Right cardiac atrium (tissue), 5 donors: Measurements from ENCODE around the gene PTPN23. TPM values are rescaled to one million over a fixed set of nuclear protein-coding genes. Genes with fewer than 3 reads are reported as not detected.

ENCODE experiments used
- ATAC-seq, 2 donors: fragments of 200-7000 bp; cut with Tn5 transposase; one replicate each; pipeline versions ENCODE4 v1.8.0 to v1.9.1; 2020; ENCODE audit warnings: moderate library complexity in 2 of 2, mild to moderate bottlenecking in 1 of 2
- DNase-seq, 3 donors: peaks; one replicate each; pipeline ENCODE4 v3.0.0-alpha.2; 2020
- H3K27ac ChIP-seq: one replicate; pipeline ENCODE4 v1.5.1; 2013; ENCODE audit warnings: mild to moderate bottlenecking, low read length, control low read depth, moderate library complexity
- H3K27me3 ChIP-seq: one replicate; pipeline ENCODE4 v1.6.1; 2013; ENCODE audit not compliant: control insufficient read depth, insufficient read depth
- H3K4me1 ChIP-seq: one replicate; pipeline ENCODE4 v1.6.1; 2013; ENCODE audit warnings: low read length; ENCODE audit not compliant: control insufficient read depth, insufficient read depth
- H3K4me3 ChIP-seq: one replicate; pipeline ENCODE4 v1.5.1; 2013; ENCODE audit warnings: low read length, control low read depth
- H3K9me3 ChIP-seq: one replicate; pipeline ENCODE4 v1.6.1; 2013; ENCODE audit warnings: low read length; ENCODE audit not compliant: control insufficient read depth
- whole genome bisulfite sequencing: extraction: QIAGEN DNeasy Blood & Tissue Kit; methylation state at CpG from one replicate; pipeline ENCODE4 v1.1.7; 2013; 5-methylcytosine and 5-hydroxymethylcytosine counted together
- intact Hi-C, 4 donors: fragments of 100-400 bp; cut with DNase I; formaldehyde crosslinking; loops; one replicate each; pipeline versions ENCODE4 v1.11.0 to v1.14.0; 2022 to 2023
- polyA plus RNA-seq: library from polyadenylated mRNA; stranded (reverse); fragments of 200-250 nt; gene quantifications from one replicate; pipeline ENCODE4 v1.2.3, GENCODE V29; 2013
- total RNA-seq, 4 donors: library from RNA; stranded (reverse); fragmentation: NEBNext Ultra II Directional; extraction: Animal tissue kit (Norgen Biotek cat#: 25700); gene quantifications; one replicate each; pipeline ENCODE4 v1.2.1, GENCODE V29; 2021
- donor health status: healthy with polysubstance abuse.
- donor health status: DM: no; HTN: yes; CAD: no.
- donor health status: DM: no; HTN: no; CAD: no.
- donor health status: DM: no; HTN: yes; CAD: no; lungs with severe emphysema.
- donor health status: DM: yes; HTN: yes; CAD: no.

The PTPN23 gene
- total and polyA plus RNA-seq, 5 donors = 14.1 to 23.0 (median 17.9) TPM

DNA sequence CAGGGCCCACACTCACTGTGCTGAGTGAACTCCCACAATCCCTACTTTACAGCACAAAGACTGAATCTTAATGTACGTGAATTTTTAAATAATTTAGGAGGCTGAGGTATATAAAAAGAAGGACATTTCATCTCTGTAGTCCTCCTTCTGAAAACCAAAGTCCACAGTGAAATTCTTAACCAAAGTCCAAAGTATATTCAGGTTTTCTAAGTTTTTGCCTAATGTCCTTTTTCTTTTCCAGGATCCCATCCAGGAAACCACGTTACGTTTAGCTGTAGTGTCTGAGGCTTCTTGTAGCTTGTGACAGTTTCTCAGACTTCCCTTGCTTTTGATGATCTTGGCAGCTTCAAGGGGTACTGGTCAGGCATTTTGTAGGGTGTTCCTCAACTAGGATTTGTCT lies 50.4 kb downstream of the PTPN23 start:
- Histone ChIP-seq H3K27ac (no peak overlapping the region), H3K9me3 (no peaks in the 10 kb centered on the region), H3K4me1 (no peaks in the 10 kb centered on the region), H3K27me3 (no peaks in the 10 kb centered on the region), H3K4me3 (no peak overlapping the region)
- 85% methylated on average over 3 of the region's 3 CpGs for WGBS
- intact Hi-C loops = no loop called here
- DNase-seq = no peak
- ATAC-seq = no peak

DNA sequence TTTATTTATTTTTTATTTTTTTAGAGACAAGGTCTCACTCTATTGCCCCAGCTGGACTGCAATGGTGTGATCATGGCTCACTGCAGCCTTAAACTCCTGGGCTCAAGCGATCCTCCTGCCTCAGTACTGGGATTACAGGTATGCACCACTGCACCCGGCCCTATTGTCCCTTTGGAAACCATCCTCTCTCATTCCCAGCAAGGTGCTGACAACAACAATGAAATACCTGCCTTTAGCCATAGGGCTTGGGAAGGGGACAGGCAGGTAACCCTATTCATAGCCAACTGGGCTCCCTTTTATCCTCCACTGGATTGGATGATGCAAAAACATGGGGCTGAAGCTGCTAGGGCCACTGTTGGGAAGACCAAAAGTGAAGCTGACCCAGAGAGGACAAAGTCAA lies 51.9 kb downstream of the PTPN23 start:
- no peak overlapping the region for H3K27ac ChIP-seq
- no peaks in the 10 kb centered on the region for H3K4me1 ChIP-seq
- no peak for ATAC-seq
- intact Hi-C loops = no loop called here
- no peak overlapping the region for H3K4me3 ChIP-seq
- no peaks in the 10 kb centered on the region for H3K27me3 ChIP-seq
- DNase-seq = no peak
- no peaks in the 10 kb centered on the region for H3K9me3 ChIP-seq
- 94% methylated on average over 2 of the region's 2 CpGs for WGBS

DNA sequence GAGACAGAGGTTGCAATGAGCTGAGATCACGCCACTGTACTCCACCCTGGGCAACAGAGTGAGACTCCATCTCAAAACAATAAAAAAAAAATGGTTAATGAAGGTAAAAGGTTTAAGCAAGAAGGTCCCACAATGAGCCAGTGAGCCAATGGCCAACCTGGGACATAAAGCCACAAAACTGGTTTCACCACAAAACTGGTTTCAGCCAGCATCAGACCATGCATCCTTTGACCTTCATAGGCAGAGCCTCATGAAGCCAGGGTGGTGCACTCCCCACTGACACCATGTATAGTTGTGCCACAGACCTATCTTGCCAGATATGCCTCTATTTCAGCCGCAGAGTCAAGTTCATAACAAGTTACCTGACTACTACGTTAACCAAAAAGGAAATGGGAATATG lies 53.0 kb downstream of the PTPN23 start:
- DNase-seq (no peak), ATAC-seq (no peak)
- intact Hi-C loops = no loop called here
- WGBS = 96% methylated on average over 3 of the region's 3 CpGs
- Histone ChIP-seq H3K4me1 (no peaks in the 10 kb centered on the region), H3K9me3 (no peaks in the 10 kb centered on the region), H3K27me3 (no peaks in the 10 kb centered on the region), H3K4me3 (no peak overlapping the region), H3K27ac (no peak overlapping the region)

DNA sequence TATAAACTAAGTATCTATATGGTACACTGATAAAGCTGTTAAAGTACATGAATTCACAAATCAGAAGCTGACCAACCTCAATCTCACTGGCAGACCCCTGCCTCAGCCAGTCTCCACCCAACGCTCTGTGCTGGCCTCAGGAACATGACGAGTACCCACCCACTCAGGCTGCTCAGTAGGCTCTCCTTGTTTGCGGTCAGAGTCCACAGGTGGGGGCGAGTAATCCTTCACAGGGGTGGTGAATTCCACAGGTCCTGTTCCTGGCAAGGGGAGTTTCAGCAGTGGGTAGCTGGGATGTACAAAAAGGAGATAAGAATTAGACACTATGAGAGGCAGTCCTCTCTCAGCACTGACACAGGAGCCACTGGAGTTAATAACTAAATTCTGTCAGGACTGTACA lies 54.0 kb downstream of the PTPN23 start:
- WGBS = 95% methylated on average over 4 of the region's 4 CpGs
- no peak overlapping the region for H3K27ac ChIP-seq
- H3K4me3 ChIP-seq = no peak overlapping the region
- ATAC-seq = peak; percentile 23 to 42
- intact Hi-C loops = no loop called here
- no peaks in the 10 kb centered on the region for H3K9me3 ChIP-seq
- no peak for DNase-seq
- H3K4me1 ChIP-seq = no peaks in the 10 kb centered on the region
- H3K27me3 ChIP-seq = no peaks in the 10 kb centered on the region

DNA sequence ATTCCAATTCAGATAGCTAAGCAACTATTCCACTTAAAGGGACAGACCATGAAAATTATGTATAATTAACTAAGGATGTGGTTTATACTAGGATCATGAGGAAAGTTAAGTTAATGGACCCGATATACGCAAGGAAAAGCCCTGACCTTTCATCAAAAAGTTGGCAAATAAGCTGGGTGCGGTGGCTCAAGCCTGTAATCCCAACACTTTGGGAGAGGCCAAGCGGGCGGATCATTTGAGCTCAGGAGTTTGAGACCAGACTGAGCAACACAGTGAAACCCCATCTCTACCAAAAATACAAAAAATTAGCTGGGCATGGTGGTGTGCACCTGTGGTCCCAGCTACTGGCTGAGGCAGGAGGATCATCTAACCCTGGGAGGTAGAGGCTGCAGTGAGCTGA lies 55.4 kb downstream of the PTPN23 start:
- H3K9me3 ChIP-seq = no peaks in the 10 kb centered on the region
- no peak overlapping the region for H3K27ac ChIP-seq
- ATAC-seq (no peak), DNase-seq (no peak)
- no peaks in the 10 kb centered on the region for H3K4me1 ChIP-seq
- no peak overlapping the region for H3K4me3 ChIP-seq
- no peaks in the 10 kb centered on the region for H3K27me3 ChIP-seq
- WGBS = 97% methylated on average over 5 of the region's 5 CpGs
- intact Hi-C loops = no loop called here

DNA sequence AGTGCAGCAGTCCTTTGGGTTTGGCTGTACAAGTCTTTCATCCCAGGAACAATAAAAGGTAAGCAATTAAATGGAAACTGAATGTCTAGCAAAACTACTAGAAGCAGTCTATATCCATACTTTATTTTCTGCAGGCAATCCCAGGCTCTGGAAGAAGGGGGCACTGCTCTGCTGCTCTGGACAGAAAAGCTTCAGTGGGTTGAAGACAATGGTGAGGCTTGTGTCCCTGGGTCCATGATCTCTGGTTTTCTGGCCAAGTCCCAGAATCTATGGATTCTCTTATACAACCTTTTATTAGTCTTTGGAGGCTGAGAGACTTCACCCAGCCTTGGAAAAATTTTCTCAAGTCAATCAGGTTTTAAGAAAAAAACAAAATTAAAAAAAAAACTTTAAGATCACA lies 59.3 kb downstream of the PTPN23 start:
- H3K4me3 ChIP-seq = no peak overlapping the region
- peaks cover 5% of the 10 kb centered on the region for H3K4me1 ChIP-seq
- intact Hi-C loops = no loop called here
- H3K9me3 ChIP-seq = no peaks in the 10 kb centered on the region
- H3K27me3 ChIP-seq = no peaks in the 10 kb centered on the region
- ATAC-seq (no peak), DNase-seq (no peak)
- H3K27ac ChIP-seq = no peak overlapping the region

DNA sequence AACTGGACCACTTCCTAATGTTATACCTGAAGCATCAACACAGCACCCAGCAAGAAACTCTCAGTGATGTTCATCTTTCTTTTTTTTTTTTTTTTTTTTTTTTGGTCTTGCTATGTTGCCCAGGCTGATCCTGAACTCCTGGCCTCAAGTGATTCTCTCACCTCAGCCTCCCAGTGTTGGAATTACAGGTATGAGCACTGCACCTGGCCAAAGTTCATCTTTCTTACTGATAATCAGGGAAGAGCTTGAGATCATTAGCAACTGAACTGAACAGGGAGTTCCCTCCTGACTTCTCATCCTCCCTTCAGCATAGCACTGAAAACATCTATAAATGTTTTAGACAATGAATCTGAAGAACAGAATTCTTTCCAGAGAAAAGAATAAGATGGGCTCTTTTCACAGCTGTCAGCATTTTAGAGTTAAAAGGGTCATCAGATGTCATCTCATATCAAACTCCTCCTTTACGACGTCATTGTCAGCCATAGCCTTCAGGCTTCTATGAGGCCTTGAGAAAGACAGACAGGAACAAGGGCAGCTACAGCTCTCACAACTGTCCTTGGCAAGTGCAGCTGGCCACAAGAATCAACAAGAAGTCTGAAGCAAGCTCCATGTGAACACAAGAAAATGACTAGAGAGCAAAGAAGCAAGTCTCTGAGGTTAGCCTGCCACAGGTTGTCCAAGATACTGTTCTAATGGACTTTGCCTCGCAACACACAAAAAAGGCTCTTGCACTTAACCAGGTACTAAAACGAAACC lies 61.2 kb downstream of the PTPN23 start:
- ATAC-seq (no peak), DNase-seq (no peak)
- Histone ChIP-seq H3K27me3 (no peaks in the 10 kb centered on the region), H3K9me3 (no peaks in the 10 kb centered on the region), H3K4me3 (no peak overlapping the region), H3K4me1 (peaks cover 5% of the 10 kb centered on the region), H3K27ac (peak overlapping the region; percentile 30)
- intact Hi-C loops = no loop called here
- WGBS = 76% methylated on average over 4 of the region's 4 CpGs

DNA sequence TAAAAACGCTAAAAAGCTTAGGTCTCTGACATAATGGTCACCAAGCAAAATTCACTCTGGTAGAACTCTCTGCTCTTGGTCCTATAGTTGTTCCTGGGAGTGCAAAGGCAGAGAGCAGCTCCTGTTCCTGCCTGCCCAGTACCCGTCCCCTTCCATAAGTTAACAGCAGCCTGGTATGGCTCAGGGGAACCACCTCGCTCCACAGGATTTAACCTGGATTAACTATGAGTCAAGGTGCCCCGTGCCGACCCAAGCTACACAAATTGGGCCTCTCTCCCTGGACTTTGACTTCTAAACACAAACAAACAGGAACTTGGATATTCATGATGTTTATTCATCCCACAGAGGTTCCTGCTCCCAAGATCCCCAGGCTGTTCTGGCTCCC lies 62.8 kb downstream of the PTPN23 start:
- no peaks in the 10 kb centered on the region for H3K27me3 ChIP-seq
- 75% methylated on average over 5 of the region's 5 CpGs for WGBS
- H3K27ac ChIP-seq = peak overlapping the region; percentile 72
- H3K4me1 ChIP-seq = peaks cover 5% of the 10 kb centered on the region
- no peaks in the 10 kb centered on the region for H3K9me3 ChIP-seq
- H3K4me3 ChIP-seq = no peak overlapping the region
- intact Hi-C loops = no loop called here
- ATAC-seq = peak; percentile 25 to 34
- no peak for DNase-seq

DNA sequence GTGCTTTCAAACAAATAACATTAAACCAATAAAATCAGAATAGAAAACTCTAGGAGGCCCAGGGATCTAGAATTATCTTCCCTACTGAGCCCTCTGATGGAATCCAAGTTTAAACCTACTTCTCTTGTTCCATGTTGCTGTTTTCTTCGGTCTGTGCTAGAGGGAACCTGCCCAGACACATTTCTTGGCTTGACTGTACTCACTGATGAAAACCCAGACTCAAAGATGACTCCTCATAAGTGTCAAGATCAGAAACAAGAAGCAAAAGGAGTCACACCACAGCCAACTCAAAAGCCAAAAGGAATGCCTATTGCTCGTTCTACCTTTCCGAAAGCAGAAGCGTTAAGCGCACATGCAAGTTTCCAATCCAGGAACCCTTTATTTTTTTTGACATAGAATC lies 63.3 kb downstream of the PTPN23 start:
- no peak for ATAC-seq

DNA sequence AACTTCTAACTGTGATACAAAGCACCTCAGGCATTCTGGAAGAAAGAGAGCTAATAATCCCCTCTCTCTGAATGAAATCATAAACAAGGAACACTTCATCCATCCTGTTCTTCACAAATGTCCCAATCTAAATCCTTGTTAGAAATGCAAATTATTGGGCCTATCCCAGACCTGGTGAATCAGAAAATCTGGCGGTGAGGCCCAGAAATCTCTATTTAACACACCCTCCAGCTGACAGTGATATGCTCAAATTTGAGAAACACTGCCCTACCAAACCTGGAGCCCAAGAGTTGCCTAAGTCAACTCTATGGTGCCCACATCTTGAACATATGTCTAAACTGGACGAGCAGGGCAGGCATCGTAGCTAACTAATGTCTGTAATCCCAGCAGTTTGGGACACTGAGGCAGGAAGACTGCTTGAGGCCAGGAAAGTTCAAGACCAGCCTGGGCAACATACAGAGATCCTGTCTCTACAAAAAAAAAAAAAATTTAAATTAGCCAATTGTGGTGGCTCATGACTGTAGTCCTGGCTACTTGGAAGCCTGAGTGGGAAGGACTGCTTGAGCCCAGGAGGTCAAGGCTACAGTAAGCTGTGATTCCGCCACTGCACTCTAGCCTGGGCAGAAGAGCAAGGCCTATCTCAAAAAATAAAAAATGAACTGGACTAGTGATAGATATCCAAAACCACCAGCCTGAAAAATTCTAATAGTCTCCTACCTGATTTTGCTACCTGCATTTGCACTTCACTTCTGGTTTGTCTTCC lies 71.8 kb downstream of the PTPN23 start:
- Histone ChIP-seq H3K27ac (no peak overlapping the region), H3K4me1 (peaks cover 3% of the 10 kb centered on the region), H3K27me3 (no peaks in the 10 kb centered on the region), H3K9me3 (no peaks in the 10 kb centered on the region), H3K4me3 (no peak overlapping the region)
- intact Hi-C loops = no loop called here
- WGBS = 98% methylated on average over 4 of the region's 4 CpGs
- ATAC-seq = no peak
- no peak for DNase-seq

More for the DNA sequence above, 63.3 kb downstream of the PTPN23 start:
- Histone ChIP-seq H3K9me3 (no peaks in the 10 kb centered on the region), H3K27me3 (no peaks in the 10 kb centered on the region), H3K4me1 (peaks cover 5% of the 10 kb centered on the region), H3K4me3 (no peak overlapping the region), H3K27ac (no peak overlapping the region)
- WGBS = 93% methylated on average over 5 of the region's 5 CpGs
- intact Hi-C loops = no loop called here
- no peak for DNase-seq

DNA sequence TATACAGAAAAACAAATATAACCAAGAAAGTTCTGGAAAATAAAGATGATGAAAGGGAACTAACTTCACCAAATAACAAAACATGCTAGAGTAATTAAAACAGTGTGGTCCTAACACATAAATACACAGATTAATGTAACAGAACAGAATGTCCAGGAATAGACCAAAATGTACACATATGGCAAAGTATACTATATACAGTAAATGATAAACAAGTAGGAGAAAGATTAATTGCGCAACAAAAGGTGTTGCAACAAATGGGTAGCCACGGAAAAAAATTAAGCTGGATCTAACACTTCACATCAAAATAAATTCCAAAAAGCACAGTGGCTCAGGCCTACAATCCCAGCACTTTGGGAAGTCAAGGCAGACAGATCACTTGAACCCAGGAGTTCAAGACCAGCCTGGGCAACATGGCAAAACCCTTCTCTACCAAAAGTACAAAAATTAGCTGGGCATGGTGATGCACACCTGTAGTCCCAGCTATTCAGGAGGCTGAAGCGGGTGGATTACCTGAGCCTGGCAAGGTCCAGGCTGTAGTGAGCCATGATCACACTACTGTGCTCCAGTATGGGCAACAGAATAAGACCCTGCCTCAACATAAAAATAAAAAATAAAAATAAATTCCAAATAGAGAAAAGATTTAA lies 75.1 kb downstream of the PTPN23 start:
- no peak for DNase-seq
- Histone ChIP-seq H3K9me3 (no peaks in the 10 kb centered on the region), H3K27ac (no peak overlapping the region), H3K4me3 (no peak overlapping the region), H3K27me3 (no peaks in the 10 kb centered on the region), H3K4me1 (peaks cover 6% of the 10 kb centered on the region)
- 89% methylated on average over 3 of the region's 3 CpGs for WGBS
- intact Hi-C loops = no loop called here
- ATAC-seq = no peak
